Activated T-cell treated with anti-CD3 and anti-CD28 coated beads for 24 hours (primary cell): ENCODE measurements around the gene INKA2.

Experiments
- DNase-seq: peaks from one replicate; pipeline ENCODE4 v3.0.0-alpha.2; 2020; ENCODE audit warnings: low read depth

The INKA2 gene

DNA sequence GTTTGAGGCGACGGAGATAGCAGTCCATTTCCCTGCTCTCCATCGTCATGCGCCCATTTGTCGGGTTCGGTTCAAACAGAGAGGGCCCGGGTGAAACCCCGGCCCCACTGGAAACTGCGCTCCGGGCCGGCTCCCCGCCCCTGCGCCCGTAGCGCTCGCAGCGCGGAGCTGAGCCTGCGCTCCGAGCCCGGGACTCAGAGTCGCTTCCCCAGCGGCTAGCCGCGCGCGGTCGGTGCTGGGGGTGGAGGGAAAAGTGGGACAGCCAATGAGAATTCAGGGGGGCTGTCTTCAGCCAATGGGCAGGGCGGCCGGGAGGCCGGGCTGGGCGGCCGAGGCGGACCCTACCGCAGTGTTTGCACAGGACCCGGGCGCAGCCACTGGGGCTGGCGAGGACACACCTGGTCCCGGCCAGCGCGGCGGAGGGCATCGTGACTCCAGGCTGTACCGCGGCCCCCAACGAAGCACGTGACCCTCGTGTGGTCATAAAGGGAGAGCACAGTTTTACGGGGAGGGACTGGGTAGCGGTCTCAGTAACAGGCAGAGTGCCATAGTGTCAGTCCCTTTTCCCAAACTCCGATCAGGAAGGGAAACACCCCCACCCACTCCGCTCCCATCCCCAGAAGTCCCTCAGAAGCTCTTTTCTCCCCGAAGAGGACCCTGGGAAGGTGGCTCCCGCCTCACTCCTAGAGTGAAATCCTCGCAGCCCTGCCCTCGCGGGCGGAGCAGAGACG, at the start of gene INKA2:
INKA2 (minus strand) TSS at position 202 of the 731 bp plus-strand sequence; CDS start at position 49, 153 bp downstream.
- peak; percentile 74 for DNase-seq

DNA sequence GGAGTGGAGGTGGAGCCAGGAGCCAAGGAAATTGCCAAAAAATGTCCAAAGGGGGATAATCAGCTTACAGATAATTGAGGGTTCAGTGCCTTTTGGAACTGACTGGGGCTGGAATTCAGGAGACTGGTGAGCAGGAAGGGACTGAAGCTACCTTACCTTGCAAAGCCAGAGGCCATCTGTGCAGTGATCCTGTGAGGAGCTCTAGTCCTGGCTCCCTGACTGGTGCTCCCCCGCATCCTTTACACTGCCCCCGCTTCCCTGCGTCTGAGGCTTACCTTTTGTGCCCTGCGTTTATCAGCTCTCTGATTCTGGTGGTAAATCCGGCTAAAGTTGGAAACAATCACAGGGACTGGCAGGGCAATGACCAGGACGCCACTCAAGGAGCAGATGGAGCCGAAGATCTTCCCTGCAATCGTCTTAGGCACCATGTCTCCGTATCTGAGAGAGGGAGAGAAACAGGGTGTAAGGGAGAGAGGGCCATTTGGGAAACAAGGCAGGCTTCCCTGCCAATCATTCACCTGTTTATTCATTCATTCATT, 47.5 kb upstream of the INKA2 start:
- no peak for DNase-seq

- no peak for DNase-seq
These were observed 45.2 kb upstream of the INKA2 start for GRCh38 chr1:111784273-111784901.

DNA sequence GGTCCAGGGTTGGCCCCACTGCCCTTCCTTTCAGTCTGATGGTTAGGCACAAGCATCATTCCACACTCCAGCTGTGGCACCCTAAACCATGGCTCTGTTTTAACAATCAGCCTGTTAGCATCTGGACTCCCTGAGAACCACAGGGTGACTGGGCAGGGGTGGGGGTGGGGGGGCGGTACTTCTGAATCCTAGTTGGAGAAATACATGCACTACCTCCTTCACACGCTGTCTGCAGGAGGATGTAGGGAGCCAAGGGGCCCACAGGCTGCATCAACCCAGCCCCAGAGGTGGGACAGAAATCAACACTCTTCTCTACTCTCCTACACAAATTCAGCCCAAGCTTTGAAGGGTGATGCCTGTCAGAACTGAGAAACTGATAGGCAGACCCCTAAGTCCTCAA, 40.4 kb upstream of the INKA2 start:
- DNase-seq = no peak

GRCh38 chr1:111778541-111779051, 39.4 kb upstream of the INKA2 start:
- DNase-seq = no peak

DNA sequence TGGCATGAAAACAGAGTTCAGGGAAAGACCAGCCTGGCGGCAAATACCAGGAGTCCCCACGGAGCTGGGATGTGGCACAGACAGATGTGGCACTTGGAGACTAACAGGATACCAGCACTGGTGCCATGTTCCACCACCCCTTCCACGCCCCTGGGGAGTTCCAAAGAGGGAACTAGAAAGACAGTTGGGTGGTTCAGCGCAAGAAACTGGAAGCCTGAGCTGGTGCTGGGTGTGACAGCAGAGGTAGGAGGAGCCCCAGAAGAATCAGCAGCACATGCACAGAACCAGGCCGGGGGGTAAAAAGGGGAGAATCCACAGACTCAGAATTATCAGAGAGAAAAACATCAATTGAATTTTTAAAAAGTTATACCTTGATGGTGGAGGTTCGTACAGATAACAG, 38.9 kb upstream of the INKA2 start:
- no peak for DNase-seq

- no peak for DNase-seq
These were observed 38.1 kb upstream of the INKA2 start for GRCh38 chr1:111777301-111777700.

GRCh38 chr1:111776861-111777260, 37.7 kb upstream of the INKA2 start:
- no peak for DNase-seq

- DNase-seq = no peak
These were observed 37.2 kb upstream of the INKA2 start for GRCh38 chr1:111776391-111776790.

DNA sequence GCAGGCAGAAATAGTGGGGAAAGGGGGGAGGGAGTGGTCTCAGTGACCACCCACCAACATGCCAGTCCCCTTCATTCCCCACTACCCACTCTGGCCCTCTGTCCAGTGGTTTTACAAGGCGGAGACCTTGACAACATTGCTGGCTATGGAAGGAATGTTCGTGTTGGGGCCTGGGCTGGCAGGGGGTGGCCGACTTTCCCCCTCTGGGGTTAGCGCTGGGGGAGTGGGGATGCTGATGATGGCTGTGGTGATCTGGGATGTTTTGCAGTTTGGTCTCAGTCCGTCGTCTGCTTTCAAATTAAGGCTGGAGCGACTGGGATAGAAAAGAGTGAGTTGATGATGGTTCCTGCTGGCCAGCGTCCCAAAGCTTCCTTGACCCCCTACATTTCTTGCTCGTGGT, 36.8 kb upstream of the INKA2 start:
- no peak for DNase-seq

- no peak for DNase-seq
These were observed 31.7 kb upstream of the INKA2 start for GRCh38 chr1:111770916-111771315.

- DNase-seq = peak; percentile 32
These were observed 30.4 kb upstream of the INKA2 start for GRCh38 chr1:111769517-111770146.

- DNase-seq = no peak
These were observed 29.4 kb upstream of the INKA2 start for GRCh38 chr1:111768625-111769024.

GRCh38 chr1:111768023-111768422, 28.8 kb upstream of the INKA2 start:
- DNase-seq = no peak

DNA sequence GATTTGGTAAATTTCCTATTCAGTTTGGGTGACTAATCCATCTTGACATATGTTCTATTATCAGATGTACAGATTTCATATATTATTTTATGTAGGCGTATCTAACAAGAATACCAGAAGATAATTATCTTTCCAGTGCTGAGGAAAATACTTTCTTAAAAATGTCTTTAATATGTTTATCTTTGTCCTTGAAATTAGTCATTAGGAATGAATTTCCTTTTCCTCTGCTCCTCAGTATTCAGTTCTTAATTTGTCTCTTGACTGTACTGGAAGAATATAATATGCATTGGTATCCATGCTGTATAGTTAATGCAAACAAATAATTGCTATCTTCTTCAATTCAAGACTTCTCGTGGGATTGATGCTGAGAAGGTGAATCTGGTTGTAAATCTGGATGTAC, 23.1 kb upstream of the INKA2 start:
- no peak for DNase-seq

GRCh38 chr1:111761717-111762116, 22.5 kb upstream of the INKA2 start:
- DNase-seq = no peak

GRCh38 chr1:111758373-111758772, 19.2 kb upstream of the INKA2 start:
- no peak for DNase-seq

- DNase-seq = no peak
These were observed 16.9 kb upstream of the INKA2 start for GRCh38 chr1:111756124-111756513.

DNA sequence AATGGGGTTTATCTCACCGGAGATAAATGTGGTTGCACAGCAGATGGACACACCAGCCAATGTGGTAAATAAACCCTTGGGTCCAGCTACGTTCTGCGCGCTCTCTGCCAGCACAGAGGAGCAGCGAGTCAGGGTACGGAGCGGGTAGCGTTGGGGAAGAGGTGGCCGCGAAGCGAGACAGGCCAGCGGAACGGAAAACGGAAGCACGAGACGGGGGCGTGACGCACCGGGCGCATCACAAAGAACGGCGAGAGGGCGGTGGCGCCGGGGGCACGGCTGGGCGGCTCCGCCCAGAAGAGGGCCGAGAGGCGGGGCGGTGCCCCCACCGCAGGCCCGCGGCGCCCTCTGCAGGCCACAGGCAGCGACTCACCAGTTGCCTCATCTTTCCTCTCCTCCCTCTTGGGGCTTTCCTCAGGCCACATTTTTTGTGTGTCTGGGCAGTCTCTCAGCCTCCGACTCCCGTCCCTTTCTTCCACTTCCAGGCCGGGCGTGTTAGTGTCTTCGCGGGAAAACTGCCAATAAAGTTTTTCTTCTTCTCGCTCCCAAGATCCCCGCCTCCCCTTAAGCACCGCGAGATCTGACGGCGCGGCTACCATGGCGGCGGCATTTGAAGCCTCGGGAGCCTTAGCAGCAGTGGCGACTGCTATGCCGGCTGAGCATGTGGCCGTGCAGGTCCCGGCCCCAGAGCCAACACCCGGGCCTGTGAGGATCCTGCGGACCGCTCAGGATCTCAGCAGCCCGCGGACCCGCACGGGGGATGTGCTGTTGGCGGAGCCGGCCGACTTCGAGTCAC, 16.3 kb upstream of the INKA2 start, which contains the start of gene DDX20:
DDX20 (plus strand) TSS at position 571 of the 793 bp plus-strand sequence; CDS start at position 595, 24 bp downstream.
- peak; percentile 89 for DNase-seq

DNA sequence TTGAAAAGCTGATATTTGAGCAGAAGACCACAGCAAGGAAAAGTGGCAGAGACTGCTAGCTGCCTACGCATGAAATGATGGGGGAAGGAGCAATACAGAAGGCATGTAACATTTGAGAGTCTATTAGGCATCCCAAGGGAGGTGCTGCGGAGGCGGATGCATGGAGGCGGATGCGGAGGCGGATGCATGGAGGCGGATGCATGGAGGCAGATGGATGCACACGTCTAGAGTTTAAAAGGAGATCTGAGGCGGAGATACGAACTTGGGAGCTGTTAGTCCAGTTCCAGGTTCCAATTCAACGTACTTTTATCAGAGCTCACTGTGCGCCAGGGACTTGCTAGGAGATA, 15.8 kb upstream of the INKA2 start:
- no peak for DNase-seq

GRCh38 chr1:111751906-111752575, 12.8 kb upstream of the INKA2 start:
- DNase-seq = no peak
